ENCODE measurements around the gene MAG.
"Not testable (repeated sequence)": the region's sequence is repeated elsewhere in the genome, so short reads cannot be mapped to it uniquely, and the experiment has no call there.

MAG gene

GRCh38 chr19:35284153-35285094 is 7.5 kb upstream of the MAG start:
- no peak for DNase-seq

GRCh38 chr19:35285095-35285449 is 6.9 kb upstream of the MAG start:
- DNase-seq, result no peak

- not testable (repeated sequence) for DNase-seq
Measured at GRCh38 chr19:35285465-35285864, 6.5 kb upstream of the MAG start.

- not testable (repeated sequence) for DNase-seq
Measured at GRCh38 chr19:35286101-35286500, 5.9 kb upstream of the MAG start.

GRCh38 chr19:35287713-35288112 is 4.2 kb upstream of the MAG start:
- no peak for DNase-seq

GRCh38 chr19:35288331-35288730 is 3.6 kb upstream of the MAG start:
- DNase-seq, result no peak

- DNase-seq, result no peak
Measured at GRCh38 chr19:35288906-35289305, 3.1 kb upstream of the MAG start.

- DNase-seq, result no peak
Measured at GRCh38 chr19:35290381-35291127, 1.4 kb upstream of the MAG start.

- DNase-seq, result no peak
Measured at GRCh38 chr19:35291259-35291658, 702 bp upstream of the MAG start.

GRCh38 chr19:35292421-35293362 is 731 bp downstream of the MAG start:
- no peak for DNase-seq

GRCh38 chr19:35293363-35293739 is 1.4 kb downstream of the MAG start:
- no peak for DNase-seq

- no peak for DNase-seq
Measured at GRCh38 chr19:35293808-35294207, 1.8 kb downstream of the MAG start.

- no peak for DNase-seq
Measured at GRCh38 chr19:35294328-35294727, 2.4 kb downstream of the MAG start.

GRCh38 chr19:35294859-35295791 is 3.2 kb downstream of the MAG start:
- DNase-seq, result no peak

GRCh38 chr19:35295792-35296462 is 4.0 kb downstream of the MAG start:
- peak; percentile 12 for DNase-seq

- DNase-seq, result no peak
Measured at GRCh38 chr19:35296644-35297514, 4.9 kb downstream of the MAG start.

- DNase-seq, result no peak
Measured at GRCh38 chr19:35297515-35297848, 5.5 kb downstream of the MAG start.

GRCh38 chr19:35297922-35298321 is 6.0 kb downstream of the MAG start:
- DNase-seq, result no peak

- DNase-seq, result no peak
Measured at GRCh38 chr19:35298561-35298972, 6.6 kb downstream of the MAG start.
